Choroid plexus epithelial cell (primary cell): ENCODE measurements around the gene FAM24B.

Source experiments
- DNase-seq: peaks from one replicate; pipeline ENCODE4 v3.0.0-alpha.2; 2010; ENCODE audit warnings: low read depth
- H3K4me3 ChIP-seq: 2 replicates; pipeline ENCODE4 v1.5.1; 2011; ENCODE audit warnings: low read depth, mild to moderate bottlenecking, control low read depth, low read length, moderate library complexity
- CTCF ChIP-seq: conservative IDR thresholded peaks from 2 replicates; pipeline ENCODE4 v1.5.1; 2011; ENCODE audit warnings: low read depth, mild to moderate bottlenecking, control low read depth, inconsistent platforms, low read length, moderate library complexity

FAM24B gene

GRCh38 chr10:122855745-122856144 lies 23.6 kb downstream of the FAM24B start:
- no peak overlapping the region for H3K4me3 ChIP-seq
- no peak for TF ChIP-seq CTCF
- DNase-seq, result peak; percentile 50

GRCh38 chr10:122854648-122855047 lies 24.7 kb downstream of the FAM24B start:
- TF ChIP-seq CTCF, result no peak
- no peak overlapping the region for H3K4me3 ChIP-seq
- DNase-seq, result peak; percentile 53

GRCh38 chr10:122853665-122854313 lies 25.6 kb downstream of the FAM24B start:
- TF ChIP-seq CTCF, result no peak
- DNase-seq, result peak; percentile 43
- no peak overlapping the region for H3K4me3 ChIP-seq

- TF ChIP-seq CTCF, result no peak
- DNase-seq, result peak; percentile 29
- H3K4me3 ChIP-seq, result no peak overlapping the region
Measured at GRCh38 chr10:122852261-122852660, 27.1 kb downstream of the FAM24B start.

- no peak for TF ChIP-seq CTCF
- peak; percentile 73 for DNase-seq
- H3K4me3 ChIP-seq, result no peak overlapping the region
Measured at GRCh38 chr10:122850705-122851640, 28.4 kb downstream of the FAM24B start.

- TF ChIP-seq CTCF, result no peak
- no peak overlapping the region for H3K4me3 ChIP-seq
- DNase-seq, result no peak
Measured at GRCh38 chr10:122849900-122850605, 29.3 kb downstream of the FAM24B start.
